ENCODE results near the gene TRAPPC14. TPM values are rescaled to one million over a fixed set of nuclear protein-coding genes. Genes with fewer than 3 reads are reported as not detected.

The TRAPPC14 gene
- total RNA-seq, 2 experiments from 2014 or later: 15.7 to 17.4 TPM

DNA sequence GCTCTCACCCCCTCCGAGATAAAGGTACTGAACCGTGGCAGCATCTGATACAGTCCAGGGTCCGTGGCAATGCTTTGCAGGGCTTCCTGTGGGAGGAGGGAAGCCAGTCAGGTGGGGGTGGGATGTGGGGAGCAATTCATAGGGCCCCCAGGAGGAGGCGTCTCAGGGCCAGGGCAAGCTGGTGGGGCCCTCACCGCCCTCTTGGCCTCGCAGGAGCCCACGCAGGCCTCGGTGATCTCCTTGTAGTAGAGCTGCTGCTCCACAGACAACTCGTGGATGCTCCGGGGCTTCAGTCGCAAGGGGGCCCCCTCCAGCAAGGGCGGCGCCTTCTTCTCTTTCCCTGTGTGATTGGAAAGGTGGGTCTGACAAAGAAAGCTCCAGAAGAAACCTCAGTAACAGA lies 46.6 kb downstream of the TRAPPC14 start:
- H3K36me3 Mint-ChIP-seq (ENCODE audit: low read depth): peaks cover 18% of the 10 kb centered on the region
- ATAC-seq (no peak), DNase-seq (no peak)
- H3K27ac Mint-ChIP-seq: no peak overlapping the region
- ChIA-PET CTCF (interaction anchor here (0.6 to 1.5 kb wide), 3 partner anchors 10 to 110 kb away, joined by 3 to 4 read pairs (median 4); partner anchors contain the start of gene AP4M1), POLR2A (interaction anchor here (0.8 to 4.8 kb wide), 6 partner anchors 10 to 316 kb away, joined by 4 to 59 read pairs (median 8); partner anchors contain the start of genes AP4M1, MCM7 and ZCWPW1)
- no peaks in the 10 kb centered on the region for H3K4me1 Mint-ChIP-seq (ENCODE audit: low read depth)
- intact Hi-C loops (cut with micrococcal nuclease): no loop called here
- TF ChIP-seq, protein P1, sequence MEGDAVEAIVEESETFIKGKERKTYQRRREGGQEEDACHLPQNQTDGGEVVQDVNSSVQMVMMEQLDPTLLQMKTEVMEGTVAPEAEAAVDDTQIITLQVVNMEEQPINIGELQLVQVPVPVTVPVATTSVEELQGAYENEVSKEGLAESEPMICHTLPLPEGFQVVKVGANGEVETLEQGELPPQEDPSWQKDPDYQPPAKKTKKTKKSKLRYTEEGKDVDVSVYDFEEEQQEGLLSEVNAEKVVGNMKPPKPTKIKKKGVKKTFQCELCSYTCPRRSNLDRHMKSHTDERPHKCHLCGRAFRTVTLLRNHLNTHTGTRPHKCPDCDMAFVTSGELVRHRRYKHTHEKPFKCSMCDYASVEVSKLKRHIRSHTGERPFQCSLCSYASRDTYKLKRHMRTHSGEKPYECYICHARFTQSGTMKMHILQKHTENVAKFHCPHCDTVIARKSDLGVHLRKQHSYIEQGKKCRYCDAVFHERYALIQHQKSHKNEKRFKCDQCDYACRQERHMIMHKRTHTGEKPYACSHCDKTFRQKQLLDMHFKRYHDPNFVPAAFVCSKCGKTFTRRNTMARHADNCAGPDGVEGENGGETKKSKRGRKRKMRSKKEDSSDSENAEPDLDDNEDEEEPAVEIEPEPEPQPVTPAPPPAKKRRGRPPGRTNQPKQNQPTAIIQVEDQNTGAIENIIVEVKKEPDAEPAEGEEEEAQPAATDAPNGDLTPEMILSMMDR (IDR thresholded peaks at IDR 0.05): no peak
- no peaks in the 10 kb centered on the region for H3K27me3 Mint-ChIP-seq
- H3K9me3 Mint-ChIP-seq: no peaks in the 10 kb centered on the region
- H3K4me3 Mint-ChIP-seq: no peak overlapping the region

DNA sequence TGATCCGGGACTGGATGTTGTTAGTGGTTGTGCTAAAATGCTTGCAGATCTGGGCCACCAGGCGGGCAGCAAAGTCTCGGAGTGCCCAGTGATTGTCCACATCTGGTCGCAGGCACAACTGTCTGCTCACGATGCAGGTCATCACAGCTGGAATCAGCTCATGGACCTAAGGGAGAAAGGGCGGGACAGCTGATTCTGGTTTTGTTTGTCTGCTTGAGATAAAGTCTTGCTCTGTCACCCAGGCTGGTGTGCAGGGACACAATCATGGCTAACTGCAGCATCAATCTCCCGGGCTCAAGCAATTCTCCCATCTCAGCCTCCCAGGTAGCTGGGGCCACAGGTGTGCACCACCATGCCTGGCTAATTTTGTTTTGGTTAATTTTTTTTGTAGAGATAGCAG lies 47.4 kb downstream of the TRAPPC14 start:
- H3K27me3 Mint-ChIP-seq: no peaks in the 10 kb centered on the region
- DNase-seq (no peak), ATAC-seq (no peak)
- ChIA-PET POLR2A (interaction anchor here (0.8 to 4.8 kb wide), 5 partner anchors 9 to 645 kb away, joined by 3 to 59 read pairs (median 7); partner anchors contain the start of genes AP4M1, ATP5MF and MCM7), CTCF (interaction anchor here (0.8 to 1.2 kb wide), 2 partner anchors 9 to 20 kb away, joined by 3 to 4 read pairs; no protein-coding TSS in a partner anchor)
- H3K27ac Mint-ChIP-seq: no peak overlapping the region
- no peaks in the 10 kb centered on the region for H3K9me3 Mint-ChIP-seq
- peaks cover 21% of the 10 kb centered on the region for H3K36me3 Mint-ChIP-seq (ENCODE audit: low read depth)
- TF ChIP-seq, protein P1 (IDR thresholded peaks at IDR 0.05): no peak
- no peaks in the 10 kb centered on the region for H3K4me1 Mint-ChIP-seq (ENCODE audit: low read depth)
- H3K4me3 Mint-ChIP-seq: no peak overlapping the region
- intact Hi-C loops (cut with micrococcal nuclease): no loop called here

DNA sequence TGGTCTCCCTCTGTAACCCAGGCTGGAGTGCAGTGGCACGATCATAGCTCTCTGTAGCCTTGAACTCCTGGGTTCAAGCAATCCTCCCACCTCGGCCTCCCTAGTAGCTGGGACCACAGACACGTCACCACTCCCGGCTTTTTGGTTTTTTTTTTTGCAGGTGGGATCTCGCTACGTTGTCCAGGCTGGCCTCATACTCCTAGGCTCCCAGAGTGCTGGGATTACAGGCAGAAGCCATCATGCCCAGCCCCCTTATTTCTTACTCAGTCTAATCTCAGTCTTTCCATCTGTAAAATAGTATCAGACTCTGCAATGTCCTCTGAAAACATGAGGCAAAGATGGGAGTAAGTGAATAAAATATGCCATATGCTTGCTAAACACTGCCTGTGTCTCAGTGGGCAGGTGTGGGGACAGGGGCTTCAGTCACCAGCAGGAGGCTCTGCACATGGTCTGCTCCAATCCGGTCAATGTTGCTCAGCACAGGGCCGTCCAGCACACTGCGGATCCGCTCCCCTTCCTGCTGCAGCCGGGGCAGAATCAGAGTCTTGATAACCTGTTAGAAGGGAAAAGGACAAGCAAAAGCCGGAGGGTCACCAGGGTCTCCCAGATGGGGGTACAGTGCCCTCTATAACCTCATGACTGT lies 48.9 kb downstream of the TRAPPC14 start:
- Mint-ChIP-seq H3K4me1 (ENCODE audit: low read depth) (no peaks in the 10 kb centered on the region), H3K9me3 (no peaks in the 10 kb centered on the region), H3K27ac (no peak overlapping the region), H3K27me3 (no peaks in the 10 kb centered on the region), H3K4me3 (no peak overlapping the region), H3K36me3 (ENCODE audit: low read depth) (peaks cover 19% of the 10 kb centered on the region)
- TF ChIP-seq, protein P1 (IDR thresholded peaks at IDR 0.05): no peak
- ChIA-PET POLR2A (interaction anchor here (1.0 to 1.1 kb wide), 2 partner anchors 19 to 27 kb away, joined by 3 read pairs; no protein-coding TSS in a partner anchor), CTCF (no interaction called here)
- DNase-seq (no peak), ATAC-seq (no peak)
- intact Hi-C loops (cut with micrococcal nuclease): no loop called here

DNA sequence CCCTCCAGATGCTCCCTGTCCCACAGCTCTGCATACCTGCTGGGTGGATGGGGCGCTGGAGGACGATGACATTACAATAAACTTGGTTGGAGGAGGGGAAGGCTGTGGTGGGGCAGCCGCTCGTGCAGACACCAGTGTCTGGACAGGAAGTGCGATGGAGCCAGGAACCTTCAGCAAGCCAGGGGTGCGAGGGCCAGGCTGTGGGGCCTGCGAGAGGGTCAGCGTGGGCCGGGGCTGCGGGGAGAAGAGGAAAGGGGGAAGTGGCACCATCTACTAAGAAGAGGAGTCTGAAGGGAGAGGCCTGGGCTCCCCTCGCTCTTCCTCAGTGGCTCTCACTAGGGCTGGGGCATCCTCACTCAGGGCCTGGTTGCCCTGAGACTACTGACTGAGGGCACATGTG lies 50.6 kb downstream of the TRAPPC14 start:
- Mint-ChIP-seq H3K9me3 (no peaks in the 10 kb centered on the region), H3K36me3 (ENCODE audit: low read depth) (peaks cover 21% of the 10 kb centered on the region), H3K4me1 (ENCODE audit: low read depth) (peaks cover 2% of the 10 kb centered on the region), H3K27ac (no peak overlapping the region), H3K4me3 (no peak overlapping the region), H3K27me3 (no peaks in the 10 kb centered on the region)
- DNase-seq (no peak), ATAC-seq (no peak)
- POLR2A ChIA-PET: interaction anchor here (1.3 kb wide), 1 partner anchor 12 kb away, joined by 3 read pairs; no protein-coding TSS in a partner anchor
- intact Hi-C loops (cut with micrococcal nuclease): no loop called here
- TF ChIP-seq, protein P1 (IDR thresholded peaks at IDR 0.05): no peak
- CTCF ChIA-PET: no interaction called here

DNA sequence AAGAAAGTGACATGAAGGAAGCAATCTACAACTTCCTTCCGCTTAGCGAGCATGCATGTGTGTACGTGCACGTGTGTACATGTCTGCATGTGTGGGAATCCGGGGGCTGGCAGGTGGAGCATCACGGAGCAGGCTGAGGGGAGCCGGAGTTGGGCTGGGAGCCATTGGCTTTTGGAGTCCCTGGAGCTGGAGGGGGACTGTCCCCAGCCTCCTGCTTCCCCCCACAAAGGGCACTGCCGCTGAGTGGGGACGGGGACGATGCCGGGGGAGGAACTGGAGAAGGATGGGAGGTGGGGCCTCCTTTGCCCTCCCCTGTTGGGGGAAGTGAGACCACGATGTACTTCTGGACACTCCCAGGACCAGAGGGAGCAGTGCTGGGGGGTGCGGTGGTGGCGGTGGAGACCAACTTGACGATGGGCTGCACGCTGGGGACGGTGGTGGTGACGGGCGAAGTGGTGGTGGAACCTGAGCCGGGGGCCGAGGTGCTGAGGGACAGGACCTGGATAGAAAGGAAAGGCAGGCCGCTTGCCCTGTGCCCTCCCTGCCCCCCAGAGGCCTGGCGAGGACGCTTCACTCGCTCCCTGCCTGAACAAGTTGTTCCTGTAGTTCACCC lies 51.3 kb downstream of the TRAPPC14 start:
- ATAC-seq (no peak), DNase-seq (no peak)
- no peaks in the 10 kb centered on the region for H3K9me3 Mint-ChIP-seq
- no peaks in the 10 kb centered on the region for H3K27me3 Mint-ChIP-seq
- TF ChIP-seq, protein P1 (IDR thresholded peaks at IDR 0.05): no peak
- intact Hi-C loops (cut with micrococcal nuclease): no loop called here
- H3K27ac Mint-ChIP-seq: no peak overlapping the region
- peaks cover 8% of the 10 kb centered on the region for H3K4me1 Mint-ChIP-seq (ENCODE audit: low read depth)
- ChIA-PET POLR2A (interaction anchor here (1.3 to 8.5 kb wide), 3 partner anchors 12 to 16 kb away, joined by 3 to 187 read pairs (median 3); partner anchors contain the start of gene COPS6), CTCF (no interaction called here)
- H3K4me3 Mint-ChIP-seq: no peak overlapping the region
- H3K36me3 Mint-ChIP-seq (ENCODE audit: low read depth): peaks cover 21% of the 10 kb centered on the region
